ENCODE data around the gene DCTN3. TPM values are rescaled to one million over a fixed set of nuclear protein-coding genes. Genes with fewer than 3 reads are reported as not detected.

The DCTN3 gene
- total and polyA plus RNA-seq, 4 donors = 39.8 to 86.3 (median 70.3) TPM

GRCh38 chr9:34582787-34583186 lies 37.5 kb downstream of the DCTN3 start:
- WGBS, 2 donors = 92 to 94% methylated on average over 5 of the region's 5 CpGs
- no peak overlapping the region for H3K4me3 ChIP-seq
- H3K9ac ChIP-seq (ENCODE audit: insufficient read depth in 1 of 2, low read length in 2 of 2) = peak overlapping the region in 1 of 2 donors; percentile 32
- H3K9me3 ChIP-seq (ENCODE audit: control insufficient read depth in 4 of 4, insufficient read depth in 3 of 4, low read length in 3 of 4) = peaks cover 0 to 4% (median 0%) of the 10 kb centered on the region in 4 donors
- H3K4me1 ChIP-seq (ENCODE audit: control insufficient read depth in 5 of 5, insufficient read depth in 5 of 5, low read length in 5 of 5) = peaks cover 0 to 75% (median 18%) of the 10 kb centered on the region in 5 donors
- no peaks in the 10 kb centered on the region for H3K36me3 ChIP-seq (ENCODE audit: control insufficient read depth in 4 of 4, insufficient read depth in 4 of 4, low read length in 4 of 4)
- no peak for TF ChIP-seq CTCF (IDR thresholded peaks at IDR 0.05; ENCODE audit: control extremely low read depth, extremely low read depth)
- DNase-seq (no peak), ATAC-seq (ENCODE audit: insufficient read depth, low FRiP score) (no peak)
- peaks cover 0 to 58% (median 14%) of the 10 kb centered on the region in 3 donors for H3K27me3 ChIP-seq (ENCODE audit: control insufficient read depth in 3 of 3, insufficient read depth in 3 of 3, low read length in 2 of 3)
- H3K27ac ChIP-seq (ENCODE audit: low read depth in 1 of 2, low read length in 1 of 2) = no peak overlapping the region

- 80 to 88% methylated on average over 3 of the region's 3 CpGs for WGBS, 2 donors
- Histone ChIP-seq H3K27ac (ENCODE audit: low read depth in 1 of 2, low read length in 1 of 2) (no peak overlapping the region), H3K9ac (ENCODE audit: insufficient read depth in 1 of 2, low read length in 2 of 2) (no peak overlapping the region), H3K9me3 (ENCODE audit: control insufficient read depth in 4 of 4, insufficient read depth in 3 of 4, low read length in 3 of 4) (peaks cover 0 to 4% (median 0%) of the 10 kb centered on the region in 4 donors), H3K36me3 (ENCODE audit: control insufficient read depth in 4 of 4, insufficient read depth in 4 of 4, low read length in 4 of 4) (no peaks in the 10 kb centered on the region), H3K4me3 (no peak overlapping the region), H3K4me1 (ENCODE audit: control insufficient read depth in 5 of 5, insufficient read depth in 5 of 5, low read length in 5 of 5) (peaks cover 0 to 80% (median 21%) of the 10 kb centered on the region in 5 donors), H3K27me3 (ENCODE audit: control insufficient read depth in 3 of 3, insufficient read depth in 3 of 3, low read length in 2 of 3) (peaks cover 0 to 49% (median 8%) of the 10 kb centered on the region in 3 donors)
- no peak for TF ChIP-seq CTCF (IDR thresholded peaks at IDR 0.05; ENCODE audit: control extremely low read depth, extremely low read depth)
- no peak for ATAC-seq (ENCODE audit: insufficient read depth, low FRiP score)
- no peak for DNase-seq
Observed at GRCh38 chr9:34581318-34581717, 39.0 kb downstream of the DCTN3 start.

- ATAC-seq (ENCODE audit: insufficient read depth, low FRiP score) (no peak), DNase-seq (no peak)
- Histone ChIP-seq H3K4me3 (no peak overlapping the region), H3K36me3 (ENCODE audit: control insufficient read depth in 4 of 4, insufficient read depth in 4 of 4, low read length in 4 of 4) (no peaks in the 10 kb centered on the region), H3K4me1 (ENCODE audit: control insufficient read depth in 5 of 5, insufficient read depth in 5 of 5, low read length in 5 of 5) (peaks cover 0 to 79% (median 19%) of the 10 kb centered on the region in 5 donors), H3K9ac (ENCODE audit: insufficient read depth in 1 of 2, low read length in 2 of 2) (no peak overlapping the region), H3K27ac (ENCODE audit: low read depth in 1 of 2, low read length in 1 of 2) (no peak overlapping the region), H3K9me3 (ENCODE audit: control insufficient read depth in 4 of 4, insufficient read depth in 3 of 4, low read length in 3 of 4) (peaks cover 0 to 4% (median 0%) of the 10 kb centered on the region in 4 donors), H3K27me3 (ENCODE audit: control insufficient read depth in 3 of 3, insufficient read depth in 3 of 3, low read length in 2 of 3) (peaks cover 0 to 49% (median 7%) of the 10 kb centered on the region in 3 donors)
- WGBS, 2 donors = 62 to 68% methylated on average over 8 of the region's 8 CpGs
- TF ChIP-seq CTCF (IDR thresholded peaks at IDR 0.05; ENCODE audit: control extremely low read depth, extremely low read depth) = no peak
Observed at GRCh38 chr9:34580358-34580757, 39.9 kb downstream of the DCTN3 start.

- Histone ChIP-seq H3K4me1 (ENCODE audit: control insufficient read depth in 5 of 5, insufficient read depth in 5 of 5, low read length in 5 of 5) (peaks cover 0 to 83% (median 24%) of the 10 kb centered on the region in 5 donors), H3K27me3 (ENCODE audit: control insufficient read depth in 3 of 3, insufficient read depth in 3 of 3, low read length in 2 of 3) (peaks cover 0 to 51% (median 5%) of the 10 kb centered on the region in 3 donors), H3K9ac (ENCODE audit: insufficient read depth in 1 of 2, low read length in 2 of 2) (peak overlapping the region in 1 of 2 donors; percentile 60), H3K4me3 (no peak overlapping the region), H3K9me3 (ENCODE audit: control insufficient read depth in 4 of 4, insufficient read depth in 3 of 4, low read length in 3 of 4) (peaks cover 0 to 2% (median 0%) of the 10 kb centered on the region in 4 donors), H3K27ac (ENCODE audit: low read depth in 1 of 2, low read length in 1 of 2) (no peak overlapping the region), H3K36me3 (ENCODE audit: control insufficient read depth in 4 of 4, insufficient read depth in 4 of 4, low read length in 4 of 4) (no peaks in the 10 kb centered on the region)
- DNase-seq (no peak), ATAC-seq (ENCODE audit: insufficient read depth, low FRiP score) (no peak)
- TF ChIP-seq CTCF (IDR thresholded peaks at IDR 0.05; ENCODE audit: control extremely low read depth, extremely low read depth) = no peak
- WGBS, 2 donors = 71% methylated on average over 5 of the region's 5 CpGs
Observed at GRCh38 chr9:34579808-34580163, 40.5 kb downstream of the DCTN3 start.

All from lung (tissue), 12 donors.